Astrocyte (in vitro differentiated cells and primary cell): ENCODE measurements around the gene JAKMIP3. TPM values are rescaled to one million over a fixed set of nuclear protein-coding genes. Genes with fewer than 3 reads are reported as not detected.

Experiments
- DNase-seq: peaks from one replicate; pipeline ENCODE4 v3.0.0-alpha.2; 2010; ENCODE audit warnings: low read depth
- FAIRE-seq: peaks from 2 replicates; lab custom pipeline; 2011; peaks lifted over from hg19 to GRCh38; lab: Jason Lieb, UNC
- H2AFZ ChIP-seq: 2 replicates; pipeline ENCODE4 v1.6.0; 2012; ENCODE audit warnings: low read depth, low read length, inconsistent platforms
- H3K27ac ChIP-seq: 2 replicates; pipeline ENCODE4 v1.5.1; 2011; ENCODE audit warnings: low read depth, low read length, inconsistent platforms
- H3K27me3 ChIP-seq: 2 replicates; pipeline ENCODE4 v1.6.0; 2011; ENCODE audit warnings: low read length, inconsistent platforms; ENCODE audit not compliant: insufficient read depth
- H3K36me3 ChIP-seq: 2 replicates; pipeline ENCODE4 v1.5.1; 2011; ENCODE audit warnings: low read length, inconsistent platforms; ENCODE audit not compliant: insufficient read depth
- H3K4me1 ChIP-seq: 2 replicates; pipeline ENCODE4 v1.5.1; 2011; ENCODE audit warnings: low read length, inconsistent platforms; ENCODE audit not compliant: insufficient read depth
- H3K4me2 ChIP-seq: 2 replicates; pipeline ENCODE4 v1.6.0; 2012; ENCODE audit warnings: low read length, inconsistent platforms
- H3K4me3 ChIP-seq: 2 replicates; pipeline ENCODE4 v1.5.1; 2011; ENCODE audit warnings: low read depth, mild to moderate bottlenecking, low read length, inconsistent platforms; ENCODE audit not compliant: insufficient read depth
- H3K79me2 ChIP-seq: 2 replicates; pipeline ENCODE4 v1.6.0; 2012; ENCODE audit warnings: mild to moderate bottlenecking, low read length, inconsistent platforms; ENCODE audit not compliant: insufficient read depth
- H3K9ac ChIP-seq: 2 replicates; pipeline ENCODE4 v1.6.0; 2012; ENCODE audit warnings: mild to moderate bottlenecking, low read length, inconsistent platforms
- H3K9me3 ChIP-seq: 2 replicates; pipeline ENCODE4 v1.5.1; 2012; ENCODE audit warnings: low read depth, mild to moderate bottlenecking, low read length, inconsistent platforms; ENCODE audit not compliant: insufficient read depth
- H4K20me1 ChIP-seq: 2 replicates; pipeline ENCODE4 v1.6.0; 2012; ENCODE audit warnings: low read length, inconsistent platforms; ENCODE audit not compliant: insufficient read depth
- H3K27ac Mint-ChIP-seq: one replicate; pipeline ENCODE4 v1.8.0; 2021; ENCODE audit warnings: mild to moderate bottlenecking, mixed read lengths; ENCODE audit not compliant: unreplicated experiment
- H3K27me3 Mint-ChIP-seq: one replicate; pipeline ENCODE4 v1.8.0; 2021; ENCODE audit warnings: low read depth, mixed read lengths; ENCODE audit not compliant: unreplicated experiment
- H3K36me3 Mint-ChIP-seq: one replicate; pipeline ENCODE4 v1.8.0; 2021; ENCODE audit warnings: low read depth, mixed read lengths; ENCODE audit not compliant: unreplicated experiment
- H3K4me1 Mint-ChIP-seq: one replicate; pipeline ENCODE4 v1.8.0; 2021; ENCODE audit warnings: low read depth, mixed read lengths; ENCODE audit not compliant: unreplicated experiment
- H3K4me3 Mint-ChIP-seq: one replicate; pipeline ENCODE4 v1.8.0; 2021; ENCODE audit warnings: mild to moderate bottlenecking, moderate library complexity, mixed read lengths; ENCODE audit not compliant: unreplicated experiment
- H3K9me3 Mint-ChIP-seq: one replicate; pipeline ENCODE4 v1.8.0; 2021; ENCODE audit warnings: mild to moderate bottlenecking, mixed read lengths; ENCODE audit not compliant: unreplicated experiment
- CTCF ChIP-seq: IDR thresholded peaks from 2 replicates; pipeline ENCODE4 v1.5.1; 2011; ENCODE audit warnings: low read depth, mild to moderate bottlenecking, inconsistent platforms, low read length, moderate library complexity; ENCODE audit not compliant: insufficient read depth
- EZH2 ChIP-seq: IDR thresholded peaks from 2 replicates; pipeline ENCODE4 v1.6.1; 2012; ENCODE audit warnings: mild to moderate bottlenecking, low read length, inconsistent platforms; ENCODE audit not compliant: insufficient read depth
- total RNA-seq: library from RNA; stranded (reverse); gene quantifications from 2 replicates; pipeline ENCODE4 v1.2.1, GENCODE V29; 2021

The JAKMIP3 gene
- total RNA-seq, 1 donor from 2014 or later, result 0.54 TPM

GRCh38 chr10:132071667-132072066 is 5.9 kb downstream of the JAKMIP3 start:
- H3K9me3 Mint-ChIP-seq, result peaks cover 3% of the 10 kb centered on the region
- no peaks in the 10 kb centered on the region for H3K79me2 ChIP-seq
- H4K20me1 ChIP-seq, result no peaks in the 10 kb centered on the region
- H3K4me1 ChIP-seq, result no peaks in the 10 kb centered on the region
- no peaks in the 10 kb centered on the region for H3K27me3 ChIP-seq
- no peak overlapping the region for H3K4me2 ChIP-seq
- H3K27me3 Mint-ChIP-seq, result peaks cover 13% of the 10 kb centered on the region
- no peak overlapping the region for H3K27ac ChIP-seq
- H3K4me1 Mint-ChIP-seq, result peaks cover 5% of the 10 kb centered on the region
- no peaks in the 10 kb centered on the region for H3K36me3 ChIP-seq
- no peaks in the 10 kb centered on the region for H3K36me3 Mint-ChIP-seq
- no peak for FAIRE-seq
- H2AFZ ChIP-seq, result no peak overlapping the region
- TF ChIP-seq EZH2, result no peak
- TF ChIP-seq CTCF, result no peak
- H3K9me3 ChIP-seq, result no peaks in the 10 kb centered on the region
- H3K4me3 ChIP-seq, result no peak overlapping the region
- DNase-seq, result no peak
- no peak overlapping the region for H3K4me3 Mint-ChIP-seq
- no peak overlapping the region for H3K27ac Mint-ChIP-seq
- no peak overlapping the region for H3K9ac ChIP-seq

GRCh38 chr10:132075909-132076577 is 10.3 kb downstream of the JAKMIP3 start:
- Histone ChIP-seq H3K4me1 (no peaks in the 10 kb centered on the region), H3K9ac (no peak overlapping the region), H3K79me2 (no peaks in the 10 kb centered on the region), H3K36me3 (no peaks in the 10 kb centered on the region), H3K4me2 (no peak overlapping the region), H3K27ac (no peak overlapping the region), H3K27me3 (no peaks in the 10 kb centered on the region), H3K4me3 (no peak overlapping the region), H4K20me1 (no peaks in the 10 kb centered on the region), H3K9me3 (no peaks in the 10 kb centered on the region), H2AFZ (no peak overlapping the region)
- Mint-ChIP-seq H3K4me1 (no peaks in the 10 kb centered on the region), H3K36me3 (no peaks in the 10 kb centered on the region), H3K27ac (no peak overlapping the region), H3K4me3 (no peak overlapping the region), H3K27me3 (peaks cover 6% of the 10 kb centered on the region), H3K9me3 (no peaks in the 10 kb centered on the region)
- no peak for TF ChIP-seq CTCF
- no peak for TF ChIP-seq EZH2
- DNase-seq (no peak), FAIRE-seq (no peak)

GRCh38 chr10:132076578-132077081 is 10.9 kb downstream of the JAKMIP3 start:
- Histone ChIP-seq H3K4me1 (no peaks in the 10 kb centered on the region), H2AFZ (no peak overlapping the region), H3K9me3 (no peaks in the 10 kb centered on the region), H3K4me3 (no peak overlapping the region), H3K36me3 (no peaks in the 10 kb centered on the region), H4K20me1 (no peaks in the 10 kb centered on the region), H3K27me3 (no peaks in the 10 kb centered on the region), H3K79me2 (no peaks in the 10 kb centered on the region), H3K27ac (no peak overlapping the region), H3K4me2 (no peak overlapping the region), H3K9ac (no peak overlapping the region)
- Mint-ChIP-seq H3K9me3 (no peaks in the 10 kb centered on the region), H3K4me3 (no peak overlapping the region), H3K36me3 (no peaks in the 10 kb centered on the region), H3K27me3 (peaks cover 9% of the 10 kb centered on the region), H3K27ac (no peak overlapping the region), H3K4me1 (no peaks in the 10 kb centered on the region)
- no peak for DNase-seq
- TF ChIP-seq CTCF (no peak), EZH2 (no peak)
- no peak for FAIRE-seq
